ENCODE results near the gene ZNF207.
A peak's percentile ranks its signal among the peaks of the same experiment; 100 is the strongest.
"Not testable (repeated sequence)": the region's sequence is repeated elsewhere in the genome, so short reads cannot be mapped to it uniquely, and the experiment has no call there.

Gene ZNF207
- total RNA-seq = 243 to 260 reads per million in 2 experiments

DNA sequence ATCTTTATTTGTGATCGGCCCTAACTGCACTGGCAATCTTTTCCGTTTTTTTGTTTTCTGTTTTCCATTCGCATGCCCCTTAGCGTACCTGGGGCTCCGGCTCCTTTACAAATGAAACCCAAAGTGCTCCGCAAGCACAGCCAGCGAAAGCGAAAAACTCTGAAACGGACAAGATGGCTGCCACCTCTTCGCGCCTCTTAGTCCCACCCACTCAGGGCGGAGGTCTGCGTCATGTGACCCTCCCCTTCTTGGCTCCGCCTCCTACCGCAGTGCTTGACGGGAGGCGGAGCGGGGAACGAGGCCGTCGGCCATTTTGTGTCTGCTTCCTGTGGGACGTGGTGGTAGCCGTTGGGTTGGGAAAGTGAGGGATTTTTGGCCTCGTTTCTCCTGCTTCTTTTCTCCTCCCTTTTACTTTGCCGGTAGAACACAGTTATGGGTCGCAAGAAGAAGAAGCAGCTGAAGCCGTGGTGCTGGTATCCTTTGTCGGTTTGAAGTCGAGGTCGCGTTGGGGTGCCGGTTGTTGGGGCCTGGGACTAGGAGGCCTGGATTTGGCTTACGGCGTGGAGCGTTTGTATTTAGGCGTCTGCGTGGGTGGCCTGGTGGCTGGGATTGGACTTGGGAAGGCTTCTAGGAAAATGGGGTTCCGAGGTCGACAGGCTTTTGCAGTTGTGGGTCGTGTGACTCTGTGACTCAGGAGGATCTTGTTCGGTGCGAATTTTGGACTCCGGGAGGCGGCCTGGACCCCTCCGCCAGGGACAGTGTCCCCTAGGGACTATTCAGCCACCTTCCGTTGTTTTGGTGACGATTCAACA, at the start of gene ZNF207:
Gene ZNF207, plus strand, starts transcription at position 304 of the 812 bp plus-strand sequence. Its CDS starts 129 bp downstream, at position 433.
- peak; percentile 92 for DNase-seq (ENCODE audit: low read depth)

DNA sequence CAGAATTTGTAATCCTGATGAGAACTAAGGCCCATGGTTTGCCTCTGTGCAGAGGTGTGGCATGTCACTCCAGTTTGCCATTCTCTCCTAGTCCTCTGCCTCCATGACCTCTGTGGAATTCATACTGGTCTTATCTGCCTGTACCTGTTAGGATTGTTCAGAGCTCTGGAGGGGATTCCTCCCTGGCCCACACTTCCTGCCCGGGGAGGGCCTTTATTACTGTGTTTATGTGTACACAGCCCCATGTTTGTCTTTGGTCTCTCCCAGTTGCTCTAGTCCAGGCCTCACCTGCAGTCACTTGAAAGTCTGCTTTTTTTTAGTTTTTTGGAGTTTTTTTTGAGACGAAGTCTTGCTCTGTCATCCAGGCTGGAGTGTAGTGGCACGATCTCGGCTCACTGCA, 47.9 kb upstream of the ZNF207 start:
- DNase-seq (ENCODE audit: low read depth) = no peak

DNA sequence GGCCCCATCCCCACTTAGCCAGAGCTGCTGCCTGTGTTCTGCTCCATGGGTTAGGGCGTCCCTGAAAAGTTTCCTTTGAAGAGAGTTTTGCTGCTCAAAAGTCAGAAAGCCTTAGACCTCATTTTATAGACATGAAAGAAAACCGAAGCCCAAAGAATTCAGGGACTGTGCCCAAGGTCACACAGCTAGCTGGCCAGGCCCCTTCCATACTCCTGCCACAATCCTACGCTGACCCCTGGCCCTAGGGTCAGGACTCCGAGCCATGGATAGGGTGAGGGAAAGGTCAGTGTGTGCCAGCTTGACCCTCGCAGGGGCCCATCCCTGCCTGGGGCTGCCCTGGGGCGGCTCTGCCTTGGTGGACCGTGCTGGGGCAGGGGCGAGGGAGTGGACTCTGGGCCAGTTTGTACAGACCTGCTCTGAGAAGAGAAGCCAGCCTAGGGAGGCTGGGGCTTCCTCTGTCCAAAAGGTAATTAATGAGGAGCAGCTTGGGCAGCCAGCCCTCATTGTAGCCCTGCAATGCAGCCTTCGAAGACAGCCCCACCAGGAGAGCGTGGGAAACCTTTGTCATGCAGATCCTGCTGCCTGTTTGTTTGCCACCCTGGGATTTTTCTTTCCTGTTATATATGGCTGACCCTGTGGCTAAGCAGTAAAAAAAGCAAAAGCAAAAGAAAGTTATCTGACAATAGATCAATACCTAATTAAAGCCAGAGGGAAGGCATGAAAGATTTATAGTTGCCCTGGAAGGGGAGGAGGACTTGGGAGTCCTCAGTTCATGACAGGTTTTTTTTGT, 46.9 kb upstream of the ZNF207 start:
- no peak for DNase-seq (ENCODE audit: low read depth)

DNA sequence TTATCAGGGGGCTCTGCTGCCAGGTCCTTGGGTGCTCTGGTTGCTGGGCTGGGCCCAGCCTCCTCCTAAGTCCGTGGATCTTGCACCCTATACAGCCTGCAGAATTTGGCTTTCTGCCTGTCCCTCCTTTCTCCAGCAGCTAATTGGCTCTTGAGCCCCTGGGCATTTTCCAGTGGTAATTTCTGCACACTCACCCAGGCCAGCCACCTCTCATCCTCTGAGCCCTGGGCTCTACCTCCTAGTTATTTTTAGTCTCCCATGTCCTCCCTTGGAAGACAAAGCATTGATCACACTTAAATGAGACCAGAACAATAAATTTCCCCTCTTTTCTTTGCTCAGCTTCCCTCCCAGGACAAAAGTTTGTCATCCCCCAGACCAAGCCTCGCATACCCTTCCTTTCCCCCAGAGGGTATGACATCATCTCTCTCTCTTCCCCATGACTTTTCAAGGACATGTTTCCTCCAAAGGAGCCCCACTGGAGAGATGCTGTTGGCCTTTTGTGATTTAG, 46.1 kb upstream of the ZNF207 start:
- no peak for DNase-seq (ENCODE audit: low read depth)

DNA sequence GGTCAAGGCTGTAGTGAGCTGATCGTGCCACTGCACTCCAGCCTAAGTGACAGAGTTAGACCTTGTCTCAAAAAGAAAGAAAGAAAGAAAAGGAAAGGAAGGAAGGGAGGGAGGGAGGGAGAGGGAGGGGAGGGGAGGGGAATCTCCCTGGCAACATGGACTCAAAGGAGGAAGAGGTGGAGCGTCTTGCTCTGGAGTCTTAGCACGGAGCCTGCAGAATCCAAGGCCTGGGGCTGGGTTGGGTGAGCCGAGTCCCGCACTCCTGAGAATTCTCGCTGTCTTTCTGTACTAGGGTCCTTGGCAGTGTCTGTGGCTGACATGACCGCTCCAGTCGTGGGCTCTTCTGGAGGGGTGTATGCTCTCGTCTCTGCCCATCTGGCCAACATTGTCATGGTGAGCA, 44.9 kb upstream of the ZNF207 start:
- DNase-seq (ENCODE audit: low read depth) = no peak

DNA sequence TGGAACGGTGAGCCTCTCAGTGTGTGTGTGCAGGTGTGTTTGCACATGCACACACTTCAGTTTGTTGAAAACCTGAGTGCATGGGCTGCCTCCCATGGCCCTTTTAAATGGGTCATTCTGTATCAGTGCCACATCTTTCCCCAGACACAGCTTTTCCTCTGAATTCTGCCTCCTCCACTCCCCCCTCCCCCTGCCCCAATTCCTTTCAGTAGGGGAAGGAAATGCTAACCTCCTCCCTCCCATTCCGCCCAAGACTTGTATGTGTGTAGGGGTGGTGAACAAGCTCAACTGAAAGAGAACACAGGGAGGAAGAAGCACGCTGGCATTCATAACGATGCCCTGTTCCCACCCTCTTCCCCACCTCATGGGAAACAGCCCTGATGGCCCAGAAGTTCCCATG, 42.3 kb upstream of the ZNF207 start:
- DNase-seq (ENCODE audit: low read depth) = no peak

DNA sequence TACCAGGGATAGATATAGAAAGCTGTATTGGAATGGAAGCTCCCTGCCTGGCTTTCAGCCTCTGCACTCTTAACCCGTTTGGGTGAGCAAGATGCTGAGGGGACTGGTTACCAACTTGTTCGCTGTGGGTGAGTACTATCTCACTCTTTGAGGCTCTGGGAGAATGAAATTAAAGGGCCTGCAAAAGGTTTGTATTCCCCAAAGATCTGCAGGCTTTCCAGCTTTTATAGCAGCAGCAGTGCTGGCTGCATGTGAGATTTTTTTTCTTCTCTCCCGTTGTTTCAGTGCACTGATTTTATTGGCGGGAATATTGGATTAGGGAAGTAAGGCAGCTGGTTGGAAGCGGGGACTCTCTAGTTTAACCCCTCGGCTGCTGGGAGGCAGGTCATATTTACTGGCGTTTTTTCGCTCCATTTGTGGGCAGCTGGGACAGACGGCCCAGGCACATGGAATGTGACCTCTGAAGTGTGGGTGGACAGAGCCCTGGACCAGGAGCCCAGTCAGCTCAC, 38.9 kb upstream of the ZNF207 start:
- no peak for DNase-seq (ENCODE audit: low read depth)

DNA sequence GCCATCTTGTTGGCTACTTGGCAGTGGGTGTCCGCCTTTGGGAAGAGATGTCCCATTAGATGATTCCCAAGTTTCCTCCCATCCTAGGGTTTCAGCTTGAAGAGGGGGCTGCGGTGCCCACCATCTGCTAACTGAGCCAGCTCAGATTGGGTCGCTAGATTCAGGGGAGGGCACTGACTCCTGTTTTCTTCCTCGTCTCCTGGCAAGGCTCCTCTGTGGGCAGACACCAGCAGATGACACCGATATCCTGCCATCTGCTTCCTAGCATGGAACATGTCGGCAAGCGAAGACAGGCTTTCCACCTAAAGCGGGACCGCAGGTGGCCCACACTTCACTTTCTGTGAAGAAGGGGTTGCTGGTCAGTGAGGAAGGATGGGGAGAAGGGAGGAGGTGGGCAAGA, 35.3 kb upstream of the ZNF207 start:
- DNase-seq (ENCODE audit: low read depth) = no peak

DNA sequence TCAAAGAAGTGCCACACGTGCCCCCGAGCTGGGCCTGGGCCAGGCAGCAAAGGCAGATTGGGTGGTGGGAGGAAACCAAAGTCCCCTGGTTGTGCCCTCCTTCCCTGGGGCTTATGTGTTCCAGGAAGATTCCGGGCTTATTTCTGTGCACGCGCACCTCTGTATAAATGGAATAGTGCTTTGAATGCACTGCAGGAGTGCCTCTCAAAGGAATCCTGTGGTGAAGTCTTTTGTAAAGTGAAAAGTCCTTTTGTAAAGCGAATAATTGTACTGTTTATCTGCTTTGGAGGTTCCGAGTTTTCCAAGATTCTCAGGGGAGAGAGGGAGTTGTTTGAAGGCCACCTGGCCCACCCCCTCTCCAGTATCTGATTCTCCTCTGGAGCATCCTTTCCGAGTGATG, 34.8 kb upstream of the ZNF207 start:
- no peak for DNase-seq (ENCODE audit: low read depth)

DNA sequence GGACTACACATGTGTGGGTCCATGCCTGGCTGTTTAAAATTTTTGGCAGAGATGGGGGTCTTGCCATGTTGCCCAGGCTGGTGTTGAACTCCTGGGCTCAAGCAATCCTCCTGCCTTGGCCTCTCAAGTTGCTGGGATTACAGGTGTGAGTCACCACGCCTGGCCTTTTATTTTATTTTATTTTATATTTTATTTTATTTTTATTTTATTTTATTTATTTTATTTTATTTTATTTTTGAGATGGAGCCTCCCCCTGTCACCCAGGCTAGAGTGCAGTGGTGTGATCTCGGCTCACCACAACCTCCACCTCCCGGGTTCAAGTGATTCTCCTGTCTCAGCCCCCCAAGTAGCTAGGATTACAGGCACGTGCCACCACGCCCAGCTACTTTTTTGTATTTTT, 33.3 kb upstream of the ZNF207 start:
- DNase-seq (ENCODE audit: low read depth) = not testable (repeated sequence)

DNA sequence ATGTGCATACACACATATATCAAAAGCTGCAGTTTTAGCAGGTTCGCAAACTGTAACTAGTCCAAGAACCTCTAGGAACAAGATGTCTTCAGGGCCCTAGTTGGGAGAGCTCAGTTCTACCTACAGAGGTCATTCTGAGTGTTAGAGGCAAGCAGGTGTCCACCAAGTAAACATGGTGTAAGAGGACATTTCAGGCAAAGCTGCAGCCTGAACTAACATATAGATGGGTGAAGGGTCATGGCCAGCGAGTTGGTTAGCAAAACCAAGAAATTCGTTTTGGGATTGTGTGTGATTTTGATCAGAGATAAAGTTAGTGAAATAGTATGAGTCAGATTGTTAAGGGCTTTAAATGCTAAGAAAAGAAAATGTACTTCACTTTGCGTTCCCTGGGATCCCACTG, 32.6 kb upstream of the ZNF207 start:
- DNase-seq (ENCODE audit: low read depth) = no peak

DNA sequence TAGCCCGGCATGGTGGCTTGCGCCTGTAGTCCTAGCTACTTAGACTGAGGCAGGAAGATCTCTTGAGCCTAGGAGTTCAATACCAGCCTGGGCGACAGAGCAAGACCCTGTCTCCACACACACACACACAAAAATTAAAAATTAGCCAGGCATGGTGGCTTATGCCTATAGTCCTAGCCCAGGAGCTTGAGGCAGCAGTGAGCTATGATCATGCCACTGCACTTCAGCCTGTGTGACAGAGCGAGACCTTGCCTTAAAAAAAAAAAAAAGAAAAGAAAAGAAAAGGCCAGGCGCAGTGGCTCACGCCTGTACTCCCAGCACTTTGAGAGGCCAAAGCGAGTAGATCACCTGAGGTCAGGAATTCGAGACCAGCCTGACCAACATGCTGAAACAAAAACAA, 31.9 kb upstream of the ZNF207 start:
- DNase-seq (ENCODE audit: low read depth) = no peak

DNA sequence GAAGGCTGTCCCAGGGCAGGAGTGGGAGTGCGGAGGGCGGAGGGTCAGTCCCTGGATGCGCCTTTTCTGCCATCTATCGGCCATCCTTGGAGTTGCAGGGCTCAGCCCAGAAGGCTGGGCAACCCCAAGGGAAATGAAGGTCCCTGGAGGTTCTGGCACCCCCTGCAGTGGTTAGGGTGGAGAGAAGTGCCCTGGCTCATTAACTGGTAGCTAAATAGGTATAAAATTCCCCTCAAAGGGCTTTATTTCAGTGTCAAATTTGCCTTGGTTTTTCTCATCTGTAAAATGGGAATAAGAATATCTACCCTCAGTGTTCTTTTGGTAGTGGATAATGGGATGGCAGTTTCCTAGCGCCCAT, 30.4 kb upstream of the ZNF207 start:
- DNase-seq (ENCODE audit: low read depth) = peak; percentile 52

DNA sequence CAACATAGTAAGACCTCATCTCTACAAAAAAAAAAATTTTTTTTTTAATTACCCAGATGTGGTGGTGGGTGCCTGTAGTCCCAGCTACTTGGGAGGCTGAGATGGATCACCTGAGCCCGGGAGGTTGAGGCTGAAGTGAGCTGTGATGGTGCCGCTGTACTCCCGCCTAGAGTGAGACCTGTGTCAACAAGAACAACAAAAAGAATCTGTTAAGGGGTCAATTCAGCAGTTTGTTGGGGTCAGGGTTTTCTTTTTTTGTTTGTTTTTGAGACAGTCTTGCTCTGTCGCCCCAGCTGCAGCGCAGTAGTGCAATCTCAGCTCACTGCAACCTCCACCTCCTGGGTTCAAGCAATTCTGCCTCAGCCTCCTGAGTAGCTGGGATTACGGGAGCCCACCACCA, 29.9 kb upstream of the ZNF207 start:
- DNase-seq (ENCODE audit: low read depth) = not testable (repeated sequence)

DNA sequence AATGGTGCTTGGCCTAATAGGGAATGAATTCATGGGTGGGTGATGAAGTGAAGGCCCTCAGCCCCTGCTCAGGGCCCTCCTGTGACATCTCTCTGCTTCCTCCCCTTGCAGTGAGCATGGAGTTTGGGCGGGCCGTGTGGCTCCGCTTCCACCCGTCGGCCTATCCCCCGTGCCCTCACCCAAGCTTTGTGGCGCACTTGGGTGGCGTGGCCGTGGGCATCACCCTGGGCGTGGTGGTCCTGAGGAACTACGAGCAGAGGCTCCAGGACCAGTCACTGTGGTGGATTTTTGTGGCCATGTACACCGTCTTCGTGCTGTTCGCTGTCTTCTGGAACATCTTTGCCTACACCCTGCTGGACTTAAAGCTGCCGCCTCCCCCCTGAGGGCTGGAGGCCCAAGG, 29.1 kb upstream of the ZNF207 start:
- no peak for DNase-seq (ENCODE audit: low read depth)

DNA sequence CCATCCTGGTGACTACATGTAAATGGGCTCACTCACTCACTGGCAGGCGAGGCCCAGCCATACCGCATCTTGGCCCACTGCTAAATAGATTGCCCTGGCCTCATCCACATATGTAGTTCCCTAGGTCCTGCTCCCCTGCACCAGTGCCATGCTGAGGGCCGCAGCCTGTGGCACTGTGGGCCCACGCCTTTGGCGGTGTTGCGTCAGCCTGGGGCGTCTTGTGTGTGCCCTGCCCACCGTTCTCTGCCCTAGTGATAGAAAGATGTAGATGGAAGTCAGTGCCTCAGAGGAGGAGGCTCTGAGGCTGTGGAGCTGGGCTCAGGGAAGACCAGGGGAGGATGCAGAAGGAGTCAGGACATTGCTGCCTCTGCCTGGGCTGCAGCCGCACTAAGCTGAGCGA, 26.9 kb upstream of the ZNF207 start:
- no peak for DNase-seq (ENCODE audit: low read depth)

DNA sequence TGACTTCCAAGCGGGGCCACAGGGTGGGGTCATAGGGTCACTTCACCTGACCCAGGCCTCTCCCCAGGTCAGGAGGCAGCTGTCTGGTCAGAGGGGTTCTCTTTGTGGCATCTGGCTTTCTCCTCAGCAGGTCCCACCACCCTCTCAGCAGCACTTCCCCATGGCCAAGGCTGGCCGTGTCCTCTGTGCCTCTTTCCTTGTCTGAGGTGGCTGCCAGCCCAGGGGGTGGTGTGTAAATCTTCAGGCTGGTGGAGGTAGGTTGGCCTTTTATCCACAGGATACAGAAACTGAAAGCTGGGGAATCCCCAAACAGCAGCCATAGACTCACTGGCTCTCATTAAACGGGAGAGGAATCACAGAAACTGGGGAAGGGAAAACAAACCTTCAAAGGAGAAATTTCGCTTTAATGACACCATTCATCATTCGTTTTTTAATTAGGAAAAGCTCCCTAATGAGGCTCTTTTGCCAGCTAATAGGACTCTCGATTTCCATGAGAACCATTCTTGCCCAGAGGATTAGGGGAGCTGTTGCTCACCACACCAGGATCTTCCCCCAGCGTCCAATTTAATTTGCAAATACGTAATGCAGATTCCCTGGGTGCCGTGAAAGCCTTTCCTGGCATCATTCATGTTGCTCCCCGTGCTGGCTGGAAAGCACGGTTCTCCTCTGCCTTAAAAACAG, 26.0 kb upstream of the ZNF207 start:
- DNase-seq (ENCODE audit: low read depth) = no peak

DNA sequence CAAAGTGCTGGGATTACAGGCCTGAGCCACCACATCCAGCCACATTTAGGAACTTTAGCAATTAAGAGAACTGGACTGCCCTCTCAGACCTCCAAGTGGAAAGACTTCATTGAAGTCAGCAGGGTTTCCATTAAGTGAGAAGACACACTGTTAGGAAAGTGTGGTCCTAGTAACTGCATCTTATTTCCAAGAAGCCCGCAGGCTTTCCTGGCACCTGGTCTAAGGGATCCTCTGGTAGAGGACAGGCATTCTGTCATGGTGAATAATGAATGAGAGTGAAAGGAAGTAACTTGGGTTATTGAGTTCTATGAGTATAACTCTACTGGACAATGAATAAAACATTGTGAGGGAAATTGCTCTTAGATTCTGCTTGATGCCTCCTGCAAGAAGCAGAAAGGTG, 22.0 kb upstream of the ZNF207 start:
- no peak for DNase-seq (ENCODE audit: low read depth)

DNA sequence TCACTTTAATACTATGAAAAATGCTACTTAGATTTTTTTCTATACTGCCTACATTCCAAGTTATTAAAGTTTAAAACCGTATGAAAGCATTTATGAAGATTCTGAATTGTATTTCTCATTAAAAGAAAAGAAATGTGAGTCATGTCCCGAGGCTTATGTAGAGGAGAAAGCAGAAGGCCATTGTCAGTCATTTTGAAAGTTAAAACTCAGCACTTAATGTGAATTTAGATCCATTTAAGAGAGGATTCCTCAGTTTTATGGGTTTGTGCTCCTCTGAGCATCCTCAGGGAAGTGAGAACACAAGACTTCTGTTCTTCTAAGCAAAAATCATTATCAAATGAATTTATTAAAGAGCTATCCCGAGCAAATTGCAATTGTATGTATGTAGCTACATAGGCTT, 19.8 kb upstream of the ZNF207 start:
- DNase-seq (ENCODE audit: low read depth) = no peak

DNA sequence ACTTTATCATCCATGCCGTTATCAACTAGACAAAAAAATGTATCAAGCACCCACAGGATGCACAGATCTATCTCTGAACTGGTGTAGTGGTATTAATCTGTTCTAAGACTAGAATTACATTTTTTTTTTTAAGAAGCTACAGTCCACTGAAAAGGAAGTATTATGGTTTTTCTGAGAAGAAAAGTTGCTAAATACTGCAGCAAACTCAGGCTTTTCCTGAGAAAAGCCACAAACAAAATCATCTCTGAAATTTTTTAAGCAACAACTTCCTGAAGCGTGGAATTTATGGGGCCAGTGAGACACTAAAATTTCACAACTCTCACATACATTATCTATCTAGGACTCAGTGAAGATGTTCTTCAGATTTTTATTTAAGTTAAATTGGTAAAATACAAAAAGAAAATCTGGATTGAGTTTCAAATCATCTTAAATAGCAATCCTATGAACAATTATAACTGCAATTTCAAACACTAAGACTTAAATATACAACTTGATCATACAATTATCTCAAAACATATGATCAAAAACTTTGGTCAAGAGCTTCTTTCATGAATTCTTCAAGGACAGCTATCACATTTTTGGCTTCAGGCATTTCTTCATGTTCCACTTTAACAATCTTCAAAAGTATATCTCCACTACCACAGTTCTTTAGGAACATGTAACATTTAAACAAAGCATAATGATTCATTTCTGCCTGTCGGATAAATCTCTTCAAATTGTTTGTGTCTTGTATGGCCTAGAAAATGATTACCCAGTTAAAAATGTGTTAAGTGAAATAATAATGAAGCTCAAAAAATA, 18.5 kb upstream of the ZNF207 start:
- DNase-seq (ENCODE audit: low read depth) = no peak

DNA sequence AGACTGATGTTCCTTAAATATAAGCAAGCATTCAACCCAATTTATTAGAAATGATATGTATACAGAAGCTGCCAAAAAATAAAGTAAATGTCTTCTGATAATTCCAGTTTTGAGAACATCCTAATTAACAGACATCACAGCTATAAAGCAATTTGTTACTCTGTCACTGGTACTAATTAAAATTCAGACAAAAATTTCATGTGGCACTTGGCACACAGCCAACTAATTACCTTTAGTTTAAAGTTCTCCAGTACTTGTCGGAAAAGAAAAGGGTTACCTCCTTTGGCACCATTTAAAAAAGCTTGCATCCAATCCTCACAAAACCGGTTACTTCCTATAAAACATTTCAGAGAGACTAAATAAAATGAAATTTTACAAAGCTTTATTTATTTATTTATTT, 16.8 kb upstream of the ZNF207 start:
- DNase-seq (ENCODE audit: low read depth) = no peak

DNA sequence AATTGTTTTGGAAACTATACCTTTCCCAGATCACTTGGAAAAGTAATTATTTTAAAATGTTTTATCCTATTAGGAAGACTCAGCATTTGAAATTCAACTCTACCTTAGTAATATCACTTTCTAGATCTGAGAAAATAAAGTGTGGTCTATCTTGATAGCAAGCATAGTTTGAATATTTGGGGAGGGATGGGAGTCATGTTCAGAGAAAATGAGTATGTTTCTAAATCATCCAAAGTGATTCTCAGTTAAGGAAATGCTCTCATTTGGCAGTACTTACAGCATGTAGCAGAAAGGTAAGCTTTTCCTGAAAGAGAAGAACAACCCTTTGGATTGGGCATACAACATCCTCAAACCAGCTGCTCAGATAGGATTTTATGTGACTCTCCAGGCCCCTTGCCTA, 14.9 kb upstream of the ZNF207 start:
- DNase-seq (ENCODE audit: low read depth) = no peak

Data from T follicular helper cell (primary cell).